GM23338 (cell line): ENCODE results near the gene SERPINB10. TPM values are rescaled to one million over a fixed set of nuclear protein-coding genes. Genes with fewer than 3 reads are reported as not detected.

Experiments
- ATAC-seq: fragments of 200-7000 bp; cut with Tn5 transposase; 3 replicates; pipeline ENCODE4 v1.9.1; 2020
- DNase-seq: peaks from one replicate; pipeline ENCODE4 v3.0.0-alpha.2; 2015; ENCODE audit warnings: low spot score
- H2AFZ ChIP-seq: fragments of 200-600 bp; sonication (generic); 2 replicates; pipeline ENCODE4 v1.8.0; 2016; ENCODE audit warnings: antibody characterized with exemption, mild to moderate bottlenecking, moderate library complexity
- H3F3A ChIP-seq: fragments of 200-600 bp; sonication (generic); replicated peaks from 2 replicates; pipeline ENCODE4 v1.8.0; 2017; ENCODE audit warnings: antibody characterized with exemption, mixed run types, low read depth
- H3K27ac ChIP-seq: fragments of 200-600 bp; sonication (generic); 2 replicates; pipeline ENCODE4 v1.6.1; 2016; ENCODE audit warnings: low read depth
- H3K27me3 ChIP-seq: fragments of 200-600 bp; sonication (generic); 2 replicates; pipeline ENCODE4 v1.8.0; 2016; ENCODE audit warnings: mild to moderate bottlenecking, mixed run types, moderate library complexity; ENCODE audit not compliant: insufficient read depth
- H3K36me3 ChIP-seq: fragments of 200-600 bp; sonication (generic); 2 replicates; pipeline ENCODE4 v1.8.0; 2016; ENCODE audit warnings: mild to moderate bottlenecking; ENCODE audit not compliant: insufficient read depth
- H3K4me1 ChIP-seq: fragments of 200-600 bp; sonication (generic); 2 replicates; pipeline ENCODE4 v1.8.0; 2016; ENCODE audit warnings: mild to moderate bottlenecking, moderate library complexity; ENCODE audit not compliant: insufficient read depth
- H3K4me2 ChIP-seq: fragments of 200-600 bp; sonication (generic); 2 replicates; pipeline ENCODE4 v1.7.1; 2017; ENCODE audit warnings: mixed run types
- H3K4me3 ChIP-seq: fragments of 200-600 bp; sonication (generic); 2 replicates; pipeline ENCODE4 v1.6.1; 2016; ENCODE audit warnings: mixed run types
- H3K79me2 ChIP-seq: fragments of 200-600 bp; sonication (generic); replicated peaks from 2 replicates; pipeline ENCODE4 v1.8.0; 2017; ENCODE audit warnings: mild to moderate bottlenecking; ENCODE audit not compliant: insufficient read depth
- H3K9me2 ChIP-seq: fragments of 200-600 bp; sonication (generic); 2 replicates; pipeline ENCODE4 v1.8.0; 2017; ENCODE audit not compliant: insufficient read depth
- H4K20me1 ChIP-seq: fragments of 200-600 bp; sonication (generic); replicated peaks from 2 replicates; pipeline ENCODE4 v1.8.0; 2017; ENCODE audit warnings: mild to moderate bottlenecking; ENCODE audit not compliant: insufficient read depth
- H3K27ac Mint-ChIP-seq: 2 replicates; pipeline ENCODE4 v1.8.0; 2020; ENCODE audit warnings: inconsistent platforms, mild to moderate bottlenecking, moderate library complexity, mixed read lengths
- H3K27me3 Mint-ChIP-seq: 3 replicates; pipeline ENCODE4 v1.8.0; 2022; ENCODE audit warnings: low read depth, mild to moderate bottlenecking, moderate library complexity, mixed read lengths, inconsistent platforms; ENCODE audit not compliant: insufficient read depth, poor library complexity
- H3K36me3 Mint-ChIP-seq: 3 replicates; pipeline ENCODE4 v1.8.0; 2021; ENCODE audit warnings: low read depth, mild to moderate bottlenecking, inconsistent platforms, moderate library complexity, mixed read lengths
- H3K4me1 Mint-ChIP-seq: 3 replicates; pipeline ENCODE4 v1.8.0; 2020; ENCODE audit warnings: mild to moderate bottlenecking, inconsistent platforms, mixed read lengths
- H3K4me3 Mint-ChIP-seq: 3 replicates; pipeline ENCODE4 v1.8.0; 2021; ENCODE audit warnings: moderate library complexity, mild to moderate bottlenecking, inconsistent platforms, mixed read lengths
- H3K9me3 Mint-ChIP-seq: 3 replicates; pipeline ENCODE4 v1.8.0; 2020; ENCODE audit warnings: moderate library complexity, mild to moderate bottlenecking, inconsistent platforms, mixed read lengths
- EZH2 ChIP-seq: fragments of 200-600 bp; sonication (generic); IDR thresholded peaks from one replicate; pipeline ENCODE4 v1.8.0; 2017; ENCODE audit warnings: antibody characterized with exemption, mild to moderate bottlenecking, low read depth; ENCODE audit not compliant: unreplicated experiment
- JUNB ChIP-seq: IDR thresholded peaks from one replicate; pipeline ENCODE4 v1.6.1; 2016; ENCODE audit warnings: antibody characterized with exemption; ENCODE audit not compliant: unreplicated experiment
- polyA plus RNA-seq: library from polyadenylated mRNA; unstranded; fragments of >200 nt; fragmentation: Nextera tagmentation; extraction: Ambion mirVana; gene quantifications from 2 replicates; pipeline ENCODE4 v1.2.1, GENCODE V29; 2016
- total RNA-seq: library from RNA; depleted of rRNA; stranded (reverse); fragments of >200 nt; shearing (Covaris generic); gene quantifications from 2 replicates; pipeline ENCODE4 v1.2.3, GENCODE V29; 2014; rRNA removed
- TF ChIP-seq, protein P1 (sequence below), 2 experiments: fragments of 200-600 bp in 1 of 2; sonication (generic) in 1 of 2; conservative IDR thresholded peaks; 2 replicates each; pipeline versions ENCODE4 v1.5.1 to v1.6.1; 2016 to 2017; ENCODE audit warnings: antibody characterized with exemption in 2 of 2, low read depth in 2 of 2, mild to moderate bottlenecking in 2 of 2, moderate library complexity in 1 of 2
- TF ChIP-seq, protein P2 (sequence below): fragments of 250-450 bp; sonication (Bioruptor Pico); IDR thresholded peaks from 2 replicates; pipeline ENCODE4 v1.5.0; 2020; ENCODE audit warnings: mild to moderate bottlenecking, moderate library complexity
- TF ChIP-seq, protein P3 (sequence below): IDR thresholded peaks from 2 replicates; pipeline ENCODE4 v1.6.1; 2016; ENCODE audit warnings: antibody characterized with exemption

The SERPINB10 gene
- total and polyA plus RNA-seq, 2 experiments from 2014 or later, result not detected

GRCh38 chr18:63982361-63982760 lies 74.6 kb downstream of the SERPINB10 start:
- no peak for ATAC-seq
- H3F3A ChIP-seq, result no peaks in the 10 kb centered on the region
- H3K4me1 Mint-ChIP-seq, result peaks cover 4% of the 10 kb centered on the region; the same call in 2 of the 3 replicates
- H3K27me3 Mint-ChIP-seq, result peaks cover 25% of the 10 kb centered on the region
- no peak for DNase-seq
- H3K4me1 ChIP-seq, result no peaks in the 10 kb centered on the region
- no peaks in the 10 kb centered on the region for H3K9me3 Mint-ChIP-seq
- no peak overlapping the region for H2AFZ ChIP-seq
- H4K20me1 ChIP-seq, result no peaks in the 10 kb centered on the region
- no peaks in the 10 kb centered on the region for H3K9me2 ChIP-seq
- H3K79me2 ChIP-seq, result no peaks in the 10 kb centered on the region
- H3K27ac ChIP-seq, result no peak overlapping the region
- no peak overlapping the region for H3K27ac Mint-ChIP-seq
- no peaks in the 10 kb centered on the region for H3K36me3 ChIP-seq
- H3K27me3 ChIP-seq, result peaks cover 31% of the 10 kb centered on the region
- H3K4me3 ChIP-seq, result no peak overlapping the region
- no peak overlapping the region for H3K4me2 ChIP-seq
- H3K4me3 Mint-ChIP-seq, result no peak overlapping the region
- no peaks in the 10 kb centered on the region for H3K36me3 Mint-ChIP-seq
- TF ChIP-seq JUNB (no peak), EZH2 (no peak)
- TF ChIP-seq, protein P1, sequence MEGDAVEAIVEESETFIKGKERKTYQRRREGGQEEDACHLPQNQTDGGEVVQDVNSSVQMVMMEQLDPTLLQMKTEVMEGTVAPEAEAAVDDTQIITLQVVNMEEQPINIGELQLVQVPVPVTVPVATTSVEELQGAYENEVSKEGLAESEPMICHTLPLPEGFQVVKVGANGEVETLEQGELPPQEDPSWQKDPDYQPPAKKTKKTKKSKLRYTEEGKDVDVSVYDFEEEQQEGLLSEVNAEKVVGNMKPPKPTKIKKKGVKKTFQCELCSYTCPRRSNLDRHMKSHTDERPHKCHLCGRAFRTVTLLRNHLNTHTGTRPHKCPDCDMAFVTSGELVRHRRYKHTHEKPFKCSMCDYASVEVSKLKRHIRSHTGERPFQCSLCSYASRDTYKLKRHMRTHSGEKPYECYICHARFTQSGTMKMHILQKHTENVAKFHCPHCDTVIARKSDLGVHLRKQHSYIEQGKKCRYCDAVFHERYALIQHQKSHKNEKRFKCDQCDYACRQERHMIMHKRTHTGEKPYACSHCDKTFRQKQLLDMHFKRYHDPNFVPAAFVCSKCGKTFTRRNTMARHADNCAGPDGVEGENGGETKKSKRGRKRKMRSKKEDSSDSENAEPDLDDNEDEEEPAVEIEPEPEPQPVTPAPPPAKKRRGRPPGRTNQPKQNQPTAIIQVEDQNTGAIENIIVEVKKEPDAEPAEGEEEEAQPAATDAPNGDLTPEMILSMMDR (conservative IDR thresholded peaks at IDR 0.05; ENCODE audit: low read depth in 2 of 2), result no peak
- TF ChIP-seq, protein P2, sequence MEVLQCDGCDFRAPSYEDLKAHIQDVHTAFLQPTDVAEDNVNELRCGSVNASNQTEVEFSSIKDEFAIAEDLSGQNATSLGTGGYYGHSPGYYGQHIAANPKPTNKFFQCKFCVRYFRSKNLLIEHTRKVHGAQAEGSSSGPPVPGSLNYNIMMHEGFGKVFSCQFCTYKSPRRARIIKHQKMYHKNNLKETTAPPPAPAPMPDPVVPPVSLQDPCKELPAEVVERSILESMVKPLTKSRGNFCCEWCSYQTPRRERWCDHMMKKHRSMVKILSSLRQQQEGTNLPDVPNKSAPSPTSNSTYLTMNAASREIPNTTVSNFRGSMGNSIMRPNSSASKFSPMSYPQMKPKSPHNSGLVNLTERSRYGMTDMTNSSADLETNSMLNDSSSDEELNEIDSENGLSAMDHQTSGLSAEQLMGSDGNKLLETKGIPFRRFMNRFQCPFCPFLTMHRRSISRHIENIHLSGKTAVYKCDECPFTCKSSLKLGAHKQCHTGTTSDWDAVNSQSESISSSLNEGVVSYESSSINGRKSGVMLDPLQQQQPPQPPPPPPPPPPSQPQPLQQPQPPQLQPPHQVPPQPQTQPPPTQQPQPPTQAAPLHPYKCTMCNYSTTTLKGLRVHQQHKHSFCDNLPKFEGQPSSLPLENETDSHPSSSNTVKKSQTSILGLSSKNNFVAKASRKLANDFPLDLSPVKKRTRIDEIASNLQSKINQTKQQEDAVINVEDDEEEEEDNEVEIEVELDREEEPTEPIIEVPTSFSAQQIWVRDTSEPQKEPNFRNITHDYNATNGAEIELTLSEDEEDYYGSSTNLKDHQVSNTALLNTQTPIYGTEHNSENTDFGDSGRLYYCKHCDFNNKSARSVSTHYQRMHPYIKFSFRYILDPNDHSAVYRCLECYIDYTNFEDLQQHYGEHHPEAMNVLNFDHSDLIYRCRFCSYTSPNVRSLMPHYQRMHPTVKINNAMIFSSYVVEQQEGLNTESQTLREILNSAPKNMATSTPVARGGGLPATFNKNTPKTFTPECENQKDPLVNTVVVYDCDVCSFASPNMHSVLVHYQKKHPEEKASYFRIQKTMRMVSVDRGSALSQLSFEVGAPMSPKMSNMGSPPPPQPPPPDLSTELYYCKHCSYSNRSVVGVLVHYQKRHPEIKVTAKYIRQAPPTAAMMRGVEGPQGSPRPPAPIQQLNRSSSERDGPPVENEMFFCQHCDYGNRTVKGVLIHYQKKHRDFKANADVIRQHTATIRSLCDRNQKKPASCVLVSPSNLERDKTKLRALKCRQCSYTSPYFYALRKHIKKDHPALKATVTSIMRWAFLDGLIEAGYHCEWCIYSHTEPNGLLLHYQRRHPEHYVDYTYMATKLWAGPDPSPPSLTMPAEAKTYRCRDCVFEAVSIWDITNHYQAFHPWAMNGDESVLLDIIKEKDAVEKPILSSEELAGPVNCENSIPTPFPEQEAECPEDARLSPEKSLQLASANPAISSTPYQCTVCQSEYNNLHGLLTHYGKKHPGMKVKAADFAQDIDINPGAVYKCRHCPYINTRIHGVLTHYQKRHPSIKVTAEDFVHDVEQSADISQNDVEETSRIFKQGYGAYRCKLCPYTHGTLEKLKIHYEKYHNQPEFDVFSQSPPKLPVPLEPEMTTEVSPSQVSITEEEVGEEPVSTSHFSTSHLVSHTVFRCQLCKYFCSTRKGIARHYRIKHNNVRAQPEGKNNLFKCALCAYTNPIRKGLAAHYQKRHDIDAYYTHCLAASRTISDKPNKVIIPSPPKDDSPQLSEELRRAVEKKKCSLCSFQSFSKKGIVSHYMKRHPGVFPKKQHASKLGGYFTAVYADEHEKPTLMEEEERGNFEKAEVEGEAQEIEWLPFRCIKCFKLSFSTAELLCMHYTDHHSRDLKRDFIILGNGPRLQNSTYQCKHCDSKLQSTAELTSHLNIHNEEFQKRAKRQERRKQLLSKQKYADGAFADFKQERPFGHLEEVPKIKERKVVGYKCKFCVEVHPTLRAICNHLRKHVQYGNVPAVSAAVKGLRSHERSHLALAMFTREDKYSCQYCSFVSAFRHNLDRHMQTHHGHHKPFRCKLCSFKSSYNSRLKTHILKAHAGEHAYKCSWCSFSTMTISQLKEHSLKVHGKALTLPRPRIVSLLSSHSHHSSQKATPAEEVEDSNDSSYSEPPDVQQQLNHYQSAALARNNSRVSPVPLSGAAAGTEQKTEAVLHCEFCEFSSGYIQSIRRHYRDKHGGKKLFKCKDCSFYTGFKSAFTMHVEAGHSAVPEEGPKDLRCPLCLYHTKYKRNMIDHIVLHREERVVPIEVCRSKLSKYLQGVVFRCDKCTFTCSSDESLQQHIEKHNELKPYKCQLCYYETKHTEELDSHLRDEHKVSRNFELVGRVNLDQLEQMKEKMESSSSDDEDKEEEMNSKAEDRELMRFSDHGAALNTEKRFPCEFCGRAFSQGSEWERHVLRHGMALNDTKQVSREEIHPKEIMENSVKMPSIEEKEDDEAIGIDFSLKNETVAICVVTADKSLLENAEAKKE, result no peak
- TF ChIP-seq, protein P3, sequence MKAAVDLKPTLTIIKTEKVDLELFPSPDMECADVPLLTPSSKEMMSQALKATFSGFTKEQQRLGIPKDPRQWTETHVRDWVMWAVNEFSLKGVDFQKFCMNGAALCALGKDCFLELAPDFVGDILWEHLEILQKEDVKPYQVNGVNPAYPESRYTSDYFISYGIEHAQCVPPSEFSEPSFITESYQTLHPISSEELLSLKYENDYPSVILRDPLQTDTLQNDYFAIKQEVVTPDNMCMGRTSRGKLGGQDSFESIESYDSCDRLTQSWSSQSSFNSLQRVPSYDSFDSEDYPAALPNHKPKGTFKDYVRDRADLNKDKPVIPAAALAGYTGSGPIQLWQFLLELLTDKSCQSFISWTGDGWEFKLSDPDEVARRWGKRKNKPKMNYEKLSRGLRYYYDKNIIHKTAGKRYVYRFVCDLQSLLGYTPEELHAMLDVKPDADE, result no peak

Other genes starting within 250 kb of the SERPINB10 start
- 0.59 TPM in 1 of 2 replicates, not detected in the other for gene SERPINB3, start 246.1 kb upstream of the SERPINB10 start, total RNA-seq
- gene SERPINB3, start 246.1 kb upstream of the SERPINB10 start, polyA plus RNA-seq, result 0.27 and 0.33 TPM in 2 replicates
- not detected in 2 replicates for gene SERPINB11, start 205.0 kb upstream of the SERPINB10 start, total RNA-seq
- gene SERPINB11, start 205.0 kb upstream of the SERPINB10 start, polyA plus RNA-seq, result not detected in 2 replicates
- gene SERPINB7, start 132.5 kb upstream of the SERPINB10 start, total RNA-seq, result not detected in 2 replicates
- gene SERPINB7, start 132.5 kb upstream of the SERPINB10 start, polyA plus RNA-seq, result not detected in 2 replicates
- not detected in 2 replicates for gene SERPINB2, start 20.3 kb upstream of the SERPINB10 start, total RNA-seq
- not detected in 2 replicates for gene SERPINB2, start 20.3 kb upstream of the SERPINB10 start, polyA plus RNA-seq
- 0.54 and 2.6 TPM in 2 replicates for gene HMSD, start 41.3 kb downstream of the SERPINB10 start, total RNA-seq
- gene HMSD, start 41.3 kb downstream of the SERPINB10 start, polyA plus RNA-seq, result 13.0 and 25.1 TPM in 2 replicates
- 0.50 and 2.1 TPM in 2 replicates for gene SERPINB8, start 62.1 kb downstream of the SERPINB10 start, total RNA-seq
- 0.50 and 1.7 TPM in 2 replicates for gene SERPINB8, start 62.1 kb downstream of the SERPINB10 start, polyA plus RNA-seq
- not detected in 2 replicates for gene LINC00305, start 241.1 kb downstream of the SERPINB10 start, total RNA-seq
- not detected in 2 replicates for gene LINC00305, start 241.1 kb downstream of the SERPINB10 start, polyA plus RNA-seq